GM19328 (cell line): Measurements from ENCODE around the gene ARHGAP25.

Source experiments
- ATAC-seq: cut with Tn5 transposase; IDR thresholded peaks from one replicate; pipeline ENCODE4 v1.9.1; 2021; ENCODE audit warnings: mild to moderate bottlenecking, moderate library complexity; ENCODE audit not compliant: unreplicated experiment

The ARHGAP25 gene

GRCh38 chr2:68855550-68855949 is 120.9 kb downstream of the ARHGAP25 start:
- ATAC-seq: no peak

- ATAC-seq: no peak
Measured at GRCh38 chr2:68857202-68857845, 122.7 kb downstream of the ARHGAP25 start.

GRCh38 chr2:68857855-68858456 is 123.3 kb downstream of the ARHGAP25 start:
- ATAC-seq: no peak

GRCh38 chr2:68860111-68860510 is 125.5 kb downstream of the ARHGAP25 start:
- no peak for ATAC-seq

GRCh38 chr2:68861330-68861729 is 126.7 kb downstream of the ARHGAP25 start:
- ATAC-seq: no peak

GRCh38 chr2:68862889-68863288 is 128.3 kb downstream of the ARHGAP25 start:
- ATAC-seq: no peak

- no peak for ATAC-seq
Measured at GRCh38 chr2:68863996-68864395, 129.4 kb downstream of the ARHGAP25 start.

GRCh38 chr2:68865108-68865507 is 130.5 kb downstream of the ARHGAP25 start:
- ATAC-seq: no peak

GRCh38 chr2:68870215-68870614 is 135.6 kb downstream of the ARHGAP25 start:
- ATAC-seq: no peak

- ATAC-seq: no peak
Measured at GRCh38 chr2:68871159-68871764, 136.7 kb downstream of the ARHGAP25 start, which contains the start of gene BMP10. BMP10 (minus strand) TSS chr2:68871397; CDS start chr2:68871358, 39 bp downstream.
